H9 (cell line): ENCODE measurements around the gene VDAC2. TPM values are rescaled to one million over a fixed set of nuclear protein-coding genes. Genes with fewer than 3 reads are reported as not detected.

Source experiments
- DNase-seq: peaks from one replicate; pipeline ENCODE4 v3.0.0-alpha.2; 2017
- H2AFZ ChIP-seq: one replicate; pipeline ENCODE4 v1.6.1; 2013; ENCODE audit warnings: mild to moderate bottlenecking, low read length, control low read depth, moderate library complexity
- H2AK5ac ChIP-seq: 2 replicates; pipeline ENCODE4 v1.6.1; 2013; ENCODE audit warnings: low read length, control low read depth, mixed read lengths; ENCODE audit not compliant: insufficient read length
- H2BK120ac ChIP-seq: one replicate; pipeline ENCODE4 v1.6.1; 2013; ENCODE audit warnings: low read depth, mild to moderate bottlenecking, low read length, control low read depth, inconsistent platforms; ENCODE audit not compliant: poor library complexity, severe bottlenecking
- H2BK12ac ChIP-seq: 2 replicates; pipeline ENCODE4 v1.6.1; 2013; ENCODE audit warnings: low read length, control low read depth, mixed read lengths, low read depth; ENCODE audit not compliant: insufficient read length
- H2BK15ac ChIP-seq: 2 replicates; pipeline ENCODE4 v1.6.1; 2013; ENCODE audit warnings: low read depth, low read length, control low read depth
- H2BK20ac ChIP-seq: one replicate; pipeline ENCODE4 v1.6.1; 2013; ENCODE audit warnings: low read depth, mild to moderate bottlenecking, low read length, control low read depth, inconsistent platforms; ENCODE audit not compliant: poor library complexity, severe bottlenecking
- H2BK5ac ChIP-seq: 2 replicates; pipeline ENCODE4 v1.6.1; 2013; ENCODE audit warnings: low read length, control low read depth, mixed read lengths; ENCODE audit not compliant: insufficient read length
- H3K14ac ChIP-seq: 2 replicates; pipeline ENCODE4 v1.6.1; 2013; ENCODE audit warnings: low read length, control low read depth; ENCODE audit not compliant: insufficient read depth
- H3K18ac ChIP-seq: 2 replicates; pipeline ENCODE4 v1.6.1; 2013; ENCODE audit warnings: low read depth, mild to moderate bottlenecking, mixed read lengths, low read length, control low read depth; ENCODE audit not compliant: insufficient read length
- H3K23ac ChIP-seq: 2 replicates; pipeline ENCODE4 v1.6.1; 2013; ENCODE audit warnings: low read length, control low read depth, mixed read lengths, low read depth; ENCODE audit not compliant: insufficient read length
- H3K23me2 ChIP-seq: 2 replicates; pipeline ENCODE4 v1.6.1; 2013; ENCODE audit warnings: low read depth, mild to moderate bottlenecking, mixed read lengths, low read length, control low read depth; ENCODE audit not compliant: insufficient read length, poor library complexity, severe bottlenecking
- H3K27ac ChIP-seq: 2 replicates; pipeline ENCODE4 v1.5.1; 2013; ENCODE audit warnings: low read length, control low read depth, mixed read lengths, low read depth; ENCODE audit not compliant: insufficient read length
- H3K27me3 ChIP-seq: 2 replicates; pipeline ENCODE4 v1.6.1; 2013; ENCODE audit warnings: low read length, control low read depth, inconsistent platforms; ENCODE audit not compliant: insufficient read depth
- H3K4ac ChIP-seq: 2 replicates; pipeline ENCODE4 v1.6.1; 2013; ENCODE audit warnings: low read depth, mild to moderate bottlenecking, control low read depth, inconsistent platforms, low read length, moderate library complexity
- H3K4me1 ChIP-seq: 2 replicates; pipeline ENCODE4 v1.6.1; 2013; ENCODE audit warnings: low read length, control low read depth, inconsistent platforms; ENCODE audit not compliant: insufficient read depth
- H3K4me2 ChIP-seq: 2 replicates; pipeline ENCODE4 v1.6.1; 2013; ENCODE audit warnings: low read length, control low read depth, mixed read lengths; ENCODE audit not compliant: insufficient read length, insufficient read depth
- H3K56ac ChIP-seq: 2 replicates; pipeline ENCODE4 v1.6.1; 2013; ENCODE audit warnings: low read depth, mild to moderate bottlenecking, mixed read lengths, low read length, control low read depth; ENCODE audit not compliant: insufficient read length
- H3K79me1 ChIP-seq: 2 replicates; pipeline ENCODE4 v1.6.1; 2013; ENCODE audit warnings: low read depth, mild to moderate bottlenecking, moderate library complexity, low read length, control low read depth, inconsistent platforms; ENCODE audit not compliant: insufficient read depth, poor library complexity, severe bottlenecking
- H3K79me2 ChIP-seq: 2 replicates; pipeline ENCODE4 v1.6.1; 2013; ENCODE audit warnings: low read length, control low read depth, inconsistent platforms; ENCODE audit not compliant: insufficient read depth
- H3K9ac ChIP-seq: 2 replicates; pipeline ENCODE4 v1.6.1; 2013; ENCODE audit warnings: low read length, control low read depth, mixed read lengths; ENCODE audit not compliant: insufficient read length; ENCODE audit errors: extremely low read depth
- H3K9me3 ChIP-seq: one replicate; pipeline ENCODE4 v1.6.1; 2013; ENCODE audit warnings: low read depth, low read length, inconsistent platforms; ENCODE audit not compliant: control insufficient read depth
- H3T11ph ChIP-seq: one replicate; pipeline ENCODE4 v1.6.1; 2013; ENCODE audit warnings: mild to moderate bottlenecking, low read length, control low read depth, inconsistent platforms
- H4K20me1 ChIP-seq: one replicate; pipeline ENCODE4 v1.6.1; 2013; ENCODE audit not compliant: control insufficient read depth, insufficient read length, insufficient read depth
- H4K5ac ChIP-seq: 2 replicates; pipeline ENCODE4 v1.6.1; 2013; ENCODE audit warnings: low read depth, mild to moderate bottlenecking, mixed read lengths, low read length, control low read depth; ENCODE audit not compliant: insufficient read length
- H4K8ac ChIP-seq: replicated peaks from 2 replicates; pipeline ENCODE4 v1.6.1; 2013; ENCODE audit warnings: low read length, control low read depth, mixed read lengths, low read depth; ENCODE audit not compliant: insufficient read length
- H4K91ac ChIP-seq: 2 replicates; pipeline ENCODE4 v1.6.1; 2013; ENCODE audit warnings: low read depth, mild to moderate bottlenecking, moderate library complexity, mixed read lengths, low read length, control low read depth; ENCODE audit not compliant: insufficient read length
- H3K27ac Mint-ChIP-seq, 3 experiments: 2 replicates in 2 of 3; 3 replicates in 1 of 3; pipeline ENCODE4 v1.8.0; 2020 to 2021; ENCODE audit warnings: mixed read lengths in 3 of 3, mild to moderate bottlenecking in 1 of 3, moderate library complexity in 1 of 3
- H3K27me3 Mint-ChIP-seq: 2 replicates; pipeline ENCODE4 v1.8.0; 2021; ENCODE audit warnings: low read depth, mild to moderate bottlenecking, moderate library complexity, mixed read lengths
- H3K36me3 Mint-ChIP-seq, 3 experiments: 2 replicates in 2 of 3; 3 replicates in 1 of 3; pipeline ENCODE4 v1.8.0; 2020 to 2021; ENCODE audit warnings: low read depth in 3 of 3, mixed read lengths in 3 of 3; ENCODE audit not compliant: insufficient read depth in 1 of 3
- H3K4me1 Mint-ChIP-seq, 2 experiments: 2 replicates each; pipeline ENCODE4 v1.8.0; 2020; ENCODE audit warnings: mixed read lengths in 2 of 2
- H3K4me3 Mint-ChIP-seq, 2 experiments: 2 replicates in 1 of 2; 3 replicates in 1 of 2; pipeline ENCODE4 v1.8.0; 2020 to 2021; ENCODE audit warnings: mild to moderate bottlenecking in 2 of 2, mixed read lengths in 2 of 2, moderate library complexity in 1 of 2
- H3K9me3 Mint-ChIP-seq, 2 experiments: 2 replicates in 1 of 2; 3 replicates in 1 of 2; pipeline ENCODE4 v1.8.0; 2020; ENCODE audit warnings: mild to moderate bottlenecking in 2 of 2, mixed read lengths in 2 of 2, moderate library complexity in 1 of 2
- CTCF ChIP-seq: fragments of 200-600 bp; sonication (generic); conservative IDR thresholded peaks from 3 replicates; pipeline ENCODE4 v1.8.0; 2021; ENCODE audit warnings: antibody characterized with exemption, mild to moderate bottlenecking
- WGBS: extraction: QIAGEN DNeasy Blood & Tissue Kit; methylation state at CpG from one replicate; pipeline ENCODE4 v1.1.7; 2013; ENCODE audit warnings: missing lambda C conversion rate, low lambda C conversion rate, mixed read lengths; ENCODE audit not compliant: insufficient read length; ENCODE audit errors: extremely low coverage; 5-methylcytosine and 5-hydroxymethylcytosine counted together
- total RNA-seq: library from RNA; stranded (reverse); gene quantifications from 2 replicates; pipeline ENCODE4 v1.2.1, GENCODE V29; 2021

VDAC2 gene
- total RNA-seq, 1 experiment from 2014 or later = 271 TPM

GRCh38 chr10:75238182-75239095 is 27.8 kb downstream of the VDAC2 start:
- Mint-ChIP-seq H3K27ac (no peak overlapping the region), H3K27me3 (peaks cover 4% of the 10 kb centered on the region), H3K9me3 (no peaks in the 10 kb centered on the region), H3K36me3 (peaks cover under 1 to 2% (median 1%) of the 10 kb centered on the region in 3 experiments; a peak in 4 of 7 replicates), H3K4me3 (no peak overlapping the region), H3K4me1 (peaks cover 8 to 9% of the 10 kb centered on the region in 2 experiments)
- H3K27me3 ChIP-seq = no peaks in the 10 kb centered on the region
- no peaks in the 10 kb centered on the region for H3K79me1 ChIP-seq
- no CpG with 5 or more reads among the region's 37 CpGs for WGBS
- no peak for TF ChIP-seq CTCF
- H2BK20ac ChIP-seq = no peak overlapping the region
- no peaks in the 10 kb centered on the region for H3K79me2 ChIP-seq
- H3K4ac ChIP-seq = no peak overlapping the region
- H3K4me2 ChIP-seq = no peak overlapping the region
- H3K23me2 ChIP-seq = peaks cover 17% of the 10 kb centered on the region
- H3K56ac ChIP-seq = no peak overlapping the region
- no peak overlapping the region for H2BK5ac ChIP-seq
- no peak overlapping the region for H2AK5ac ChIP-seq
- no peaks in the 10 kb centered on the region for H4K20me1 ChIP-seq
- no peak overlapping the region for H3K9ac ChIP-seq
- H3K18ac ChIP-seq = no peak overlapping the region
- no peak overlapping the region for H3K27ac ChIP-seq
- H2AFZ ChIP-seq = no peak overlapping the region
- no peak overlapping the region for H3K23ac ChIP-seq
- no peak overlapping the region for H3K14ac ChIP-seq
- H4K91ac ChIP-seq = no peak overlapping the region
- H3K4me1 ChIP-seq = no peaks in the 10 kb centered on the region; the same call in 1 of the 2 replicates
- H2BK120ac ChIP-seq = no peak overlapping the region
- no peak overlapping the region for H4K5ac ChIP-seq
- no peak overlapping the region for H2BK12ac ChIP-seq
- no peaks in the 10 kb centered on the region for H3K9me3 ChIP-seq
- no peak overlapping the region for H3T11ph ChIP-seq
- no peak overlapping the region for H2BK15ac ChIP-seq
- peak; percentile 74 for DNase-seq
- no peak overlapping the region for H4K8ac ChIP-seq
